Keratinocyte (primary cell): ENCODE results near the gene SCAND1. TPM values are rescaled to one million over a fixed set of nuclear protein-coding genes. Genes with fewer than 3 reads are reported as not detected.

Experiments
- DNase-seq: peaks from one replicate; pipeline ENCODE4 v3.0.0-alpha.2; 2011; ENCODE audit warnings: low read depth, missing footprints, low spot score
- FAIRE-seq: peaks from 2 replicates; lab custom pipeline; 2011; peaks lifted over from hg19 to GRCh38; lab: Jason Lieb, UNC
- H2AFZ ChIP-seq: 2 replicates; pipeline ENCODE4 v1.6.0; 2012; ENCODE audit warnings: low read length, control low read depth, inconsistent platforms; ENCODE audit not compliant: control insufficient read depth
- H3K27ac ChIP-seq: 2 replicates; pipeline ENCODE4 v1.5.1; 2011; ENCODE audit warnings: low read length; ENCODE audit not compliant: control insufficient read depth, insufficient read depth
- H3K27me3 ChIP-seq: 3 replicates; pipeline ENCODE4 v1.6.0; 2011; ENCODE audit warnings: low read length; ENCODE audit not compliant: control insufficient read depth, insufficient read depth; ENCODE audit errors: extremely low read depth
- H3K36me3 ChIP-seq, 2 experiments: 2 replicates in 1 of 2; 3 replicates in 1 of 2; pipeline ENCODE4 v1.5.1; 2011; ENCODE audit warnings: low read length in 2 of 2, mild to moderate bottlenecking in 1 of 2; ENCODE audit not compliant: control insufficient read depth in 2 of 2, insufficient read depth in 2 of 2; ENCODE audit errors: extremely low read depth in 1 of 2
- H3K4me1 ChIP-seq: 3 replicates; pipeline ENCODE4 v1.5.1; 2011; ENCODE audit warnings: low read length; ENCODE audit not compliant: control insufficient read depth, insufficient read depth; ENCODE audit errors: extremely low read depth
- H3K4me2 ChIP-seq: 3 replicates; pipeline ENCODE4 v1.6.0; 2011; ENCODE audit warnings: low read depth, low read length; ENCODE audit not compliant: control insufficient read depth, insufficient read depth; ENCODE audit errors: extremely low read depth
- H3K4me3 ChIP-seq, 3 experiments: fragments of 200-600 bp in 1 of 3; sonication (generic) in 1 of 3; 2 replicates in 2 of 3; 3 replicates in 1 of 3; pipeline ENCODE4 v1.5.1; 2011 to 2016; ENCODE audit warnings: low read length in 3 of 3, mild to moderate bottlenecking in 3 of 3, control low read depth in 2 of 3, inconsistent platforms in 1 of 3, low read depth in 1 of 3, mixed read lengths in 1 of 3, mixed run types in 1 of 3, moderate library complexity in 1 of 3; ENCODE audit not compliant: control insufficient read depth in 2 of 3, insufficient read depth in 2 of 3; ENCODE audit errors: extremely low read depth in 1 of 3
- H3K79me2 ChIP-seq: 2 replicates; pipeline ENCODE4 v1.6.0; 2012; ENCODE audit warnings: low read length; ENCODE audit not compliant: control insufficient read depth, insufficient read depth
- H3K9ac ChIP-seq: 3 replicates; pipeline ENCODE4 v1.6.0; 2011; ENCODE audit warnings: low read length; ENCODE audit not compliant: control insufficient read depth, insufficient read depth; ENCODE audit errors: extremely low read depth
- H3K9me1 ChIP-seq: 3 replicates; pipeline ENCODE4 v1.6.0; 2011; ENCODE audit warnings: low read length; ENCODE audit not compliant: control insufficient read depth, insufficient read depth; ENCODE audit errors: extremely low read depth
- H3K9me3 ChIP-seq: 2 replicates; pipeline ENCODE4 v1.5.1; 2012; ENCODE audit warnings: low read depth, low read length; ENCODE audit not compliant: control insufficient read depth
- H4K20me1 ChIP-seq: 3 replicates; pipeline ENCODE4 v1.6.0; 2011; ENCODE audit warnings: low read length; ENCODE audit not compliant: control insufficient read depth, insufficient read depth; ENCODE audit errors: extremely low read depth
- EZH2 ChIP-seq: IDR thresholded peaks from one replicate; pipeline ENCODE4 v1.6.1; 2012; ENCODE audit warnings: inconsistent platforms, mild to moderate bottlenecking, low read length, moderate library complexity
- dilution Hi-C: fragments of 300-500 bp; cut with MboI; formaldehyde crosslinking; loops from one replicate; pipeline ENCODE4 v1.7.0; 2020; ENCODE audit warnings: low sequenced_read_pairs; ENCODE audit not compliant: extremely low pct_ligation_motif_present
- polyA plus RNA-seq, 5 experiments: library from polyadenylated mRNA; depleted of rRNA in 3 of 5; stranded (reverse) in 3 of 5; stranded (forward) in 1 of 5; unstranded in 1 of 5; fragments of >200 nt; gene quantifications; 1 replicate in 1 of 5; 2 replicates in 3 of 5; 3 replicates in 1 of 5; pipeline versions ENCODE4 v1.2.1 to v1.2.3, GENCODE V29; 2011 to 2012; ENCODE audit warnings: missing spikeins in 2 of 5, low read depth in 1 of 5, low replicate concordance in 1 of 5
- TF ChIP-seq, protein P1 (sequence below), 3 experiments: IDR thresholded peaks in 1 of 3; conservative IDR thresholded peaks in 1 of 3; optimal IDR thresholded peaks in 1 of 3; 2 replicates in 2 of 3; 3 replicates in 1 of 3; pipeline versions ENCODE3 to v1.5.1; 2011; ENCODE audit warnings: low read length in 3 of 3, mild to moderate bottlenecking in 3 of 3, moderate library complexity in 2 of 3, control low read depth in 1 of 3, inconsistent platforms in 1 of 3; ENCODE audit not compliant: insufficient read depth in 2 of 3; ENCODE audit errors: extremely low read depth in 1 of 3

Gene SCAND1
- polyA plus RNA-seq, 1 donor (not counting 4 experiments of a cell fraction or from before 2014, with no cell fraction given) = 5.8 TPM

DNA sequence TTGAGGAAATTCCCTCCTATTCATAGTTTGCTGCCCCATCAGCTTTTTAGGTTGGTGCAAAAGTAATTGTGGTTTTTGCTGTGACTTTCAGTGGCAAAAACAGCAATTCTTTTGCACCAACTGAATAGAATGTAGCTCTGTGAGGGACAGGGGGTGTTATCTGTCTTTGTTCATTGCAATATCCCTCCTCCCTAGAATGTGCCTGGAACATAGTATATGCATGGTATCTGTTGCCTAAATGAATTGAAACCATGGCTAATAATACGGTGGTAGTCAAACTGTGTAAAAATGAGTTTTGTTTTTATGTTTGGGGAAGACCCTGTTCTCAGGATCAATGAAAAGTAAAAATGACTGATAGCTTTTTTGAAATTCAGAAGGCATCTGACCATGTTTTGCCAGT, 45.1 kb downstream of the SCAND1 start:
- no peak for FAIRE-seq
- no peaks in the 10 kb centered on the region for H3K27me3 ChIP-seq
- no peak for TF ChIP-seq EZH2
- TF ChIP-seq, protein P1, sequence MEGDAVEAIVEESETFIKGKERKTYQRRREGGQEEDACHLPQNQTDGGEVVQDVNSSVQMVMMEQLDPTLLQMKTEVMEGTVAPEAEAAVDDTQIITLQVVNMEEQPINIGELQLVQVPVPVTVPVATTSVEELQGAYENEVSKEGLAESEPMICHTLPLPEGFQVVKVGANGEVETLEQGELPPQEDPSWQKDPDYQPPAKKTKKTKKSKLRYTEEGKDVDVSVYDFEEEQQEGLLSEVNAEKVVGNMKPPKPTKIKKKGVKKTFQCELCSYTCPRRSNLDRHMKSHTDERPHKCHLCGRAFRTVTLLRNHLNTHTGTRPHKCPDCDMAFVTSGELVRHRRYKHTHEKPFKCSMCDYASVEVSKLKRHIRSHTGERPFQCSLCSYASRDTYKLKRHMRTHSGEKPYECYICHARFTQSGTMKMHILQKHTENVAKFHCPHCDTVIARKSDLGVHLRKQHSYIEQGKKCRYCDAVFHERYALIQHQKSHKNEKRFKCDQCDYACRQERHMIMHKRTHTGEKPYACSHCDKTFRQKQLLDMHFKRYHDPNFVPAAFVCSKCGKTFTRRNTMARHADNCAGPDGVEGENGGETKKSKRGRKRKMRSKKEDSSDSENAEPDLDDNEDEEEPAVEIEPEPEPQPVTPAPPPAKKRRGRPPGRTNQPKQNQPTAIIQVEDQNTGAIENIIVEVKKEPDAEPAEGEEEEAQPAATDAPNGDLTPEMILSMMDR (optimal IDR thresholded peaks at IDR 0.05 in 1 of 3, IDR thresholded peaks at IDR 0.05 in 1 of 3, conservative IDR thresholded peaks at IDR 0.05 in 1 of 3; ENCODE audit: extremely low read depth in 1 of 3, insufficient read depth in 2 of 3, low read length in 3 of 3) = no peak

DNA sequence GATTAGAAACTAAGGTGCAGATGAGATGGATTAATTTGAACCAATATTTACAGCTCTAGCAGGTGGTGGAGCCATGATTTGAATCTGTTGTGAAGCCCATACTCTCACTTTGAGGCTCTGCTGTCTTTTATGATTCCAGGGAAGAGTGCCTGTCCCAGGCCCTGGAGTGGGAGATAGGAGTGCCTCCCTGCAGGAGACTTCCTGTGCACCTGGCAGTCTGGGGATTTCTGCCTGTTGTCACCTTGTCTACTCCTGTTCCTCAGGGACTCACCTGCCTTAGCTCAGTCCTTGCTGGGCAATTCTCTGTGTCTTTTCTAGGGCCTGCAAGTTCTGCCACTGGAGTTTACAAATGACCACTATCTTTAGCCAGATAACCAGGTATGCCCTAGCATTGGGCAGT, 46.3 kb downstream of the SCAND1 start:
- Histone ChIP-seq H3K4me2 (no peak overlapping the region), H3K9me3 (no peaks in the 10 kb centered on the region), H3K4me3 (no peak overlapping the region), H3K27me3 (no peaks in the 10 kb centered on the region), H3K79me2 (no peaks in the 10 kb centered on the region), H3K9ac (no peak overlapping the region), H3K36me3 (peaks cover 5 to 12% of the 10 kb centered on the region in 2 experiments), H3K9me1 (no peaks in the 10 kb centered on the region), H4K20me1 (no peaks in the 10 kb centered on the region), H3K27ac (no peak overlapping the region), H3K4me1 (no peaks in the 10 kb centered on the region), H2AFZ (no peak overlapping the region)
- dilution Hi-C loops = no loop called here
- TF ChIP-seq, protein P1 (optimal IDR thresholded peaks at IDR 0.05 in 1 of 3, IDR thresholded peaks at IDR 0.05 in 1 of 3, conservative IDR thresholded peaks at IDR 0.05 in 1 of 3; ENCODE audit: extremely low read depth in 1 of 3, insufficient read depth in 2 of 3, low read length in 3 of 3) = no peak
- no peak for TF ChIP-seq EZH2
- FAIRE-seq (no peak), DNase-seq (no peak)

More for the DNA sequence above, 45.1 kb downstream of the SCAND1 start:
- no peaks in the 10 kb centered on the region for H3K9me3 ChIP-seq
- no peak for DNase-seq
- no peak overlapping the region for H2AFZ ChIP-seq
- no peak overlapping the region for H3K9ac ChIP-seq
- H3K4me2 ChIP-seq = no peak overlapping the region
- H3K27ac ChIP-seq = no peak overlapping the region
- no peaks in the 10 kb centered on the region for H3K9me1 ChIP-seq
- no peaks in the 10 kb centered on the region for H3K79me2 ChIP-seq
- peaks cover 8 to 12% of the 10 kb centered on the region in 2 experiments for H3K36me3 ChIP-seq
- H4K20me1 ChIP-seq = no peaks in the 10 kb centered on the region
- dilution Hi-C loops = no loop called here
- H3K4me3 ChIP-seq = no peak overlapping the region
- no peaks in the 10 kb centered on the region for H3K4me1 ChIP-seq
